ENCODE measurements around the gene COMMD6.
A peak's percentile ranks its signal among the peaks of the same experiment; 100 is the strongest.

Gene COMMD6

DNA sequence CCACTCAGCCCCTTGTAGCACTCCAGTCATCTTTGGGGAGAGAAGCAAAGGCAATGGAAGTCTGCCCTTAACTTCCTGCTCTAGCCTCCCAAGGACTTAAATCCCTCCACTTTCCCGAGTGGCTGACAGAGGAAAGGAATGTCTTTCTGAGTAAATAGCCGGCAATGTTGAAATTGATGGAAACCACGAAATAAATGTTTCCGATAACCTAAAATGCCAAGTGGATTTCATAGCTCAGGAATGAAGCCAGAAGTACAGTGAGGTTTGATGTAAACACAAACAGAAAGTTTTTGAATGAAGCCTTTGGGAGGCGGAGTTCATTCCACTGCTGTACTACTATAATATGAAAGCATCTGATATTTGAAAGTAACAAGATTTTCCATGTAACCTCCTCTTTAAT lies 41.7 kb downstream of the COMMD6 start:
- Histone ChIP-seq H3K4me1 (ENCODE audit: control insufficient read depth, insufficient read depth, low read length) (no peaks in the 10 kb centered on the region), H3K27ac (ENCODE audit: low read depth, low read length) (no peak overlapping the region), H3K9me3 (ENCODE audit: control insufficient read depth, insufficient read depth, low read depth, low read length) (no peaks in the 10 kb centered on the region), H3K9ac (ENCODE audit: low read length) (no peak overlapping the region), H3K27me3 (ENCODE audit: control insufficient read depth, insufficient read depth, low read length) (no peaks in the 10 kb centered on the region), H3K36me3 (ENCODE audit: control insufficient read depth, insufficient read depth, low read length) (no peaks in the 10 kb centered on the region), H3K4me3 (ENCODE audit: low read depth, low read length) (no peak overlapping the region)

- Histone ChIP-seq H3K27ac (ENCODE audit: low read depth, low read length) (no peak overlapping the region), H3K4me3 (ENCODE audit: low read depth, low read length) (no peak overlapping the region), H3K36me3 (ENCODE audit: control insufficient read depth, insufficient read depth, low read length) (no peaks in the 10 kb centered on the region), H3K4me1 (ENCODE audit: control insufficient read depth, insufficient read depth, low read length) (no peaks in the 10 kb centered on the region), H3K9me3 (ENCODE audit: control insufficient read depth, insufficient read depth, low read depth, low read length) (no peaks in the 10 kb centered on the region), H3K9ac (ENCODE audit: low read length) (no peak overlapping the region), H3K27me3 (ENCODE audit: control insufficient read depth, insufficient read depth, low read length) (no peaks in the 10 kb centered on the region)
Observed at GRCh38 chr13:75494491-75494890, 43.1 kb downstream of the COMMD6 start.

DNA sequence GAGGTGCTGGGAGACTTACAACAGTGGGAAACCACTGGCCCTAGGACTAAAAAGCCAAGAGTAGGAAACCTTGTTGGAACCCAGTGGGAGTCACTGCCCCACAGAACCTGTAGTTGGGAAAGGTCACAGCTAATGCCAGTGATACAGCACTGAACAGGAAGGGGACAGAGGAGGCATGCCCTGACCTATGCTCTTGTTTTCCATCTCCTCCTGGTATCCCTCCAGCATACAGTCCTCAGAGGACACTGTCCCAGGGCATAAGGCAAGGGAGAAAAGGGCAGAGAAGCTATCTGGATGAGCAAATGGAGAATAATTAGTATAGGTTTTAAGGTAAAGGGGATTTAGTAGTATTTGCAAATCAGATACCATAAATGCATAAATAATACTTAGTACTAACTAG lies 44.5 kb downstream of the COMMD6 start:
- Histone ChIP-seq H3K36me3 (ENCODE audit: control insufficient read depth, insufficient read depth, low read length) (no peaks in the 10 kb centered on the region), H3K4me3 (ENCODE audit: low read depth, low read length) (no peak overlapping the region), H3K9me3 (ENCODE audit: control insufficient read depth, insufficient read depth, low read depth, low read length) (no peaks in the 10 kb centered on the region), H3K9ac (ENCODE audit: low read length) (no peak overlapping the region), H3K27me3 (ENCODE audit: control insufficient read depth, insufficient read depth, low read length) (no peaks in the 10 kb centered on the region), H3K27ac (ENCODE audit: low read depth, low read length) (no peak overlapping the region), H3K4me1 (ENCODE audit: control insufficient read depth, insufficient read depth, low read length) (no peaks in the 10 kb centered on the region)

- no peaks in the 10 kb centered on the region for H3K4me1 ChIP-seq (ENCODE audit: control insufficient read depth, insufficient read depth, low read length)
- no peak overlapping the region for H3K27ac ChIP-seq (ENCODE audit: low read depth, low read length)
- H3K4me3 ChIP-seq (ENCODE audit: low read depth, low read length) = no peak overlapping the region
- H3K27me3 ChIP-seq (ENCODE audit: control insufficient read depth, insufficient read depth, low read length) = no peaks in the 10 kb centered on the region
- no peaks in the 10 kb centered on the region for H3K9me3 ChIP-seq (ENCODE audit: control insufficient read depth, insufficient read depth, low read depth, low read length)
- no peaks in the 10 kb centered on the region for H3K36me3 ChIP-seq (ENCODE audit: control insufficient read depth, insufficient read depth, low read length)
- H3K9ac ChIP-seq (ENCODE audit: low read length) = no peak overlapping the region
Observed at GRCh38 chr13:75492389-75492788, 45.3 kb downstream of the COMMD6 start.

GRCh38 chr13:75491376-75491775 lies 46.3 kb downstream of the COMMD6 start:
- Histone ChIP-seq H3K9ac (ENCODE audit: low read length) (no peak overlapping the region), H3K9me3 (ENCODE audit: control insufficient read depth, insufficient read depth, low read depth, low read length) (no peaks in the 10 kb centered on the region), H3K4me1 (ENCODE audit: control insufficient read depth, insufficient read depth, low read length) (no peaks in the 10 kb centered on the region), H3K4me3 (ENCODE audit: low read depth, low read length) (no peak overlapping the region), H3K36me3 (ENCODE audit: control insufficient read depth, insufficient read depth, low read length) (no peaks in the 10 kb centered on the region), H3K27me3 (ENCODE audit: control insufficient read depth, insufficient read depth, low read length) (no peaks in the 10 kb centered on the region), H3K27ac (ENCODE audit: low read depth, low read length) (no peak overlapping the region)

- Histone ChIP-seq H3K36me3 (ENCODE audit: control insufficient read depth, insufficient read depth, low read length) (no peaks in the 10 kb centered on the region), H3K9me3 (ENCODE audit: control insufficient read depth, insufficient read depth, low read depth, low read length) (no peaks in the 10 kb centered on the region), H3K27ac (ENCODE audit: low read depth, low read length) (no peak overlapping the region), H3K4me1 (ENCODE audit: control insufficient read depth, insufficient read depth, low read length) (peaks cover 12% of the 10 kb centered on the region; the same call in 1 of the 2 replicates), H3K9ac (ENCODE audit: low read length) (no peak overlapping the region), H3K27me3 (ENCODE audit: control insufficient read depth, insufficient read depth, low read length) (no peaks in the 10 kb centered on the region), H3K4me3 (ENCODE audit: low read depth, low read length) (no peak overlapping the region)
Observed at GRCh38 chr13:75489502-75490263, 48.0 kb downstream of the COMMD6 start.

DNA sequence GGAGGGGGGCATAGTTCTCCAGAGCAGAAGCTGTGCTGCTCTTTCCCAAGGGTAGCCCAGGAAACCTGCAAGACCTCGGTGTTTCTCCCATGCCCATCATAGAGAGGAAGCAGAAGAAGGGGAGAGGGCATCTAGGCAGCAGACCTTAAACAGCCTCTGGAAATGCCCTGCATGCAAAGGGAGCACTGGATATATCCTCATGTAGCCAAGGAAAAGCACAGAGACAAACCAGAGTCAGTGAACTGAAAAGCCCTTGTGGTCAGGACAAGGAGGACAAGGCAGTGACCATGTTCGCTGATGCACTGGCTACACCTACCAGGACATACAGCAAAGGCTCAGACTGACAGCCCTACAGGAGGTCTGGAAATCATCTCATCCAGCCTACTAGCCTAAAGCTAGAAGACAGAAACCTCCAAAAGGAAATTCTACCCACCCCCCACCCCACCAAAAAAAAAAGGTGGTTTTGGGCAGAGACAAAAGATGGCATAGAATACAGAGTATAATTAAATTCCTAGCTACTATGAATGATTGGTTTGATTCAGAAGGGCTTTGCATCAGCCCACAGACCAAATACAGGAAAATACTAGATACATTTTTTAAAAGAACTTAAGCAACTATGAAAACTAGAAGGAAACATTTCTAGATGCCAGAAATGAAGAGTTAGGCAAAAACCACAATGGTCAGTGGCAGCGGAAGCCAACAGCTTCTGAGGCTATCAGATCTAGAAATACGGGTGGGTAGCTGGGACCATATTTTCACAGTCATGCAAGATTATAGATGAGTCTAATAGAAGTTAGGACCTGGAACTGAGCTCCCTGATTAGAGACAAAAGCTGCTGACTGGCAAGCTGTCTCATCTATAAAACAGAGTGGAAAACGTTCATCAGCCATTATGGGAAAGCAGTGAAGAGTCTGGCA lies 51.2 kb downstream of the COMMD6 start:
- no peaks in the 10 kb centered on the region for H3K27me3 ChIP-seq (ENCODE audit: control insufficient read depth, insufficient read depth, low read length)
- H3K9ac ChIP-seq (ENCODE audit: low read length) = no peak overlapping the region
- no peak overlapping the region for H3K4me3 ChIP-seq (ENCODE audit: low read depth, low read length)
- no peaks in the 10 kb centered on the region for H3K36me3 ChIP-seq (ENCODE audit: control insufficient read depth, insufficient read depth, low read length)
- H3K9me3 ChIP-seq (ENCODE audit: control insufficient read depth, insufficient read depth, low read depth, low read length) = no peaks in the 10 kb centered on the region
- H3K4me1 ChIP-seq (ENCODE audit: control insufficient read depth, insufficient read depth, low read length) = peaks cover 12% of the 10 kb centered on the region; the same call in 1 of the 2 replicates
- H3K27ac ChIP-seq (ENCODE audit: low read depth, low read length) = no peak overlapping the region

DNA sequence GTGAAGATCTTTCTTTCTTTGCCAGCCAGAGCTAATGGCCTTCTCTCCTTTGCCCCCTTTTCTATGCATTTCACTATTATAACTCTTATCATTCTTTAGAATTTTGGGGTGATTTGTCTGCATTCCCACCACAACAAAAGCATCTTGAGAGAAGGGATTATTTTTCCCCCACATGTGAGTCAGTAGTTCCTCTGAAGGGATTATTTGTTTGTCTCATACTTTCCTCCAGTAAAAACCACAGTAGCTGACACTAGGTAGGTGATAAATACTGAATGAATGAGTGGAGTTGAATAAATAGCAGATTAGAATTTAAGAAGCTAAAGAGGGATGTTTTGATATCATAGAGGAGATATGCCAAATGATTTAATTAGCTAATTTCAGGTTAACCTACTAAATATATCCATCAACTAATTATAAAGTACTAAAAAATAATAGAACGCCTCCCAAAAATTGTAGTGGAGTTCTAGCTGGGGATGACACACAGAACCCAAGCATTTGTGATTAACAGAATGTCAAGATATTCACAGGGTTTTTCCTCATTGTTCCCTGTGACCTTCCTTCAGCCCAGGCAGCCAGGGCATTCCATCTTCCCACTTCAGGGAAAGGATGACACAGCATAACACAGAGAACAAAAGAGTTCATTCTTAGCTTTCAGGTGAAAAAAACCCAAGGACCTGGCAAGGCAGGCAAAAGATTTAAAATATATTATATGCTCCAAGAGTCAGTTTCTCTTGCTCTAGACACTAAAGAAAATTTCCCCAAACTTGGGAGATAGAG lies 52.2 kb downstream of the COMMD6 start:
- Histone ChIP-seq H3K9ac (ENCODE audit: low read length) (no peak overlapping the region), H3K36me3 (ENCODE audit: control insufficient read depth, insufficient read depth, low read length) (no peaks in the 10 kb centered on the region), H3K27ac (ENCODE audit: low read depth, low read length) (no peak overlapping the region), H3K4me1 (ENCODE audit: control insufficient read depth, insufficient read depth, low read length) (peaks cover 12% of the 10 kb centered on the region; the same call in 1 of the 2 replicates), H3K9me3 (ENCODE audit: control insufficient read depth, insufficient read depth, low read depth, low read length) (no peaks in the 10 kb centered on the region), H3K4me3 (ENCODE audit: low read depth, low read length) (no peak overlapping the region), H3K27me3 (ENCODE audit: control insufficient read depth, insufficient read depth, low read length) (peaks cover 4% of the 10 kb centered on the region; the same call in 1 of the 2 replicates)

GRCh38 chr13:75482820-75483079 lies 54.9 kb downstream of the COMMD6 start:
- Histone ChIP-seq H3K36me3 (ENCODE audit: control insufficient read depth, insufficient read depth, low read length) (no peaks in the 10 kb centered on the region), H3K27me3 (ENCODE audit: control insufficient read depth, insufficient read depth, low read length) (peaks cover 12% of the 10 kb centered on the region; the same call in 1 of the 2 replicates), H3K4me1 (ENCODE audit: control insufficient read depth, insufficient read depth, low read length) (peaks cover 12% of the 10 kb centered on the region; the same call in 1 of the 2 replicates), H3K9me3 (ENCODE audit: control insufficient read depth, insufficient read depth, low read depth, low read length) (no peaks in the 10 kb centered on the region), H3K4me3 (ENCODE audit: low read depth, low read length) (peak overlapping the region; percentile 79), H3K9ac (ENCODE audit: low read length) (peak overlapping the region; percentile 65), H3K27ac (ENCODE audit: low read depth, low read length) (0 out of 2 replicates have a peak overlapping the region, but pooled peaks have one; percentile 0)

GRCh38 chr13:75482070-75482819 lies 55.4 kb downstream of the COMMD6 start, which contains the start of gene TBC1D4:
TSS of gene TBC1D4 (minus strand) at chr13:75482169. CDS start at chr13:75481767, 402 bp downstream.
- Histone ChIP-seq H3K9me3 (ENCODE audit: control insufficient read depth, insufficient read depth, low read depth, low read length) (no peaks in the 10 kb centered on the region), H3K36me3 (ENCODE audit: control insufficient read depth, insufficient read depth, low read length) (no peaks in the 10 kb centered on the region), H3K27me3 (ENCODE audit: control insufficient read depth, insufficient read depth, low read length) (peaks cover 12% of the 10 kb centered on the region; the same call in 1 of the 2 replicates), H3K4me1 (ENCODE audit: control insufficient read depth, insufficient read depth, low read length) (peaks cover 12% of the 10 kb centered on the region; the same call in 1 of the 2 replicates), H3K9ac (ENCODE audit: low read length) (peak within 1 kb of the TSS; percentile 65), H3K4me3 (ENCODE audit: low read depth, low read length) (peak within 1 kb of the TSS; percentile 79), H3K27ac (ENCODE audit: low read depth, low read length) (peak within 1 kb of the TSS; percentile 29; the same call in 1 of the 2 replicates)

Data from HUES6 (cell line).